NCI-H524 (cell line): ENCODE measurements around the gene ZNF277.

Experiments
- DNase-seq, 2 experiments: peaks; one replicate each; lab custom pipeline; 2025; lab: John Stamatoyannopoulos, UW

Gene ZNF277

GRCh38 chr7:112206238-112206990 is at the start of gene ZNF277, which contains the start of gene DOCK4:
TSS of gene ZNF277 (plus strand) at chr7:112206695. CDS start at chr7:112206717, 22 bp downstream.
TSS of gene DOCK4 (minus strand) at chr7:112206399. CDS start at chr7:112206138, 261 bp downstream.
- DNase-seq: peak; percentile 98 to 99

- DNase-seq: no peak
These were observed 49.4 kb upstream of the ZNF277 start for GRCh38 chr7:112157072-112157471.

GRCh38 chr7:112159351-112159750 is 47.1 kb upstream of the ZNF277 start:
- no peak for DNase-seq

- DNase-seq: no peak
These were observed 46.2 kb upstream of the ZNF277 start for GRCh38 chr7:112160130-112160770.

GRCh38 chr7:112160771-112161150 is 45.7 kb upstream of the ZNF277 start:
- DNase-seq: no peak

GRCh38 chr7:112161253-112162141 is 45.0 kb upstream of the ZNF277 start:
- no peak for DNase-seq

GRCh38 chr7:112162142-112162766 is 44.2 kb upstream of the ZNF277 start:
- DNase-seq: no peak

- peak in 1 of 2 experiments; percentile 15 for DNase-seq
These were observed 43.5 kb upstream of the ZNF277 start for GRCh38 chr7:112162784-112163506.

- DNase-seq: peak in 1 of 2 experiments; percentile 6
These were observed 39.3 kb upstream of the ZNF277 start for GRCh38 chr7:112167147-112167546.

GRCh38 chr7:112168915-112169314 is 37.6 kb upstream of the ZNF277 start:
- DNase-seq: no peak

GRCh38 chr7:112171673-112172072 is 34.8 kb upstream of the ZNF277 start:
- DNase-seq: no peak

- DNase-seq: peak; percentile 74 to 93
These were observed 33.5 kb upstream of the ZNF277 start for GRCh38 chr7:112172870-112173567.

GRCh38 chr7:112173568-112173905 is 33.0 kb upstream of the ZNF277 start:
- no peak for DNase-seq

- DNase-seq: no peak
These were observed 32.3 kb upstream of the ZNF277 start for GRCh38 chr7:112174192-112174591.

GRCh38 chr7:112176241-112176640 is 30.3 kb upstream of the ZNF277 start:
- no peak for DNase-seq

- DNase-seq: no peak
These were observed 29.6 kb upstream of the ZNF277 start for GRCh38 chr7:112176693-112177415.

- peak in 1 of 2 experiments; percentile 38 for DNase-seq
These were observed 26.3 kb upstream of the ZNF277 start for GRCh38 chr7:112180223-112180622.

- DNase-seq: peak in 1 of 2 experiments; percentile 12
These were observed 23.7 kb upstream of the ZNF277 start for GRCh38 chr7:112182749-112183148.

- no peak for DNase-seq
These were observed 23.2 kb upstream of the ZNF277 start for GRCh38 chr7:112183266-112183665.

- DNase-seq: no peak
These were observed 22.0 kb upstream of the ZNF277 start for GRCh38 chr7:112184455-112184854.
